PC-3 (cell line): ENCODE data around the gene SETBP1.

ENCODE experiments used
- EZH2 ChIP-seq: fragments of 300-600 bp; sonication (generic); IDR thresholded peaks from one replicate; pipeline ENCODE4 v1.6.1; 2017; ENCODE audit warnings: antibody characterized with exemption, mild to moderate bottlenecking, low read length; ENCODE audit not compliant: unreplicated experiment
- EZH2phosphoT487 ChIP-seq: fragments of 300-600 bp; sonication (generic); IDR thresholded peaks from 2 replicates; pipeline ENCODE4 v1.6.1; 2018; ENCODE audit warnings: mild to moderate bottlenecking, antibody characterized with exemption, low read length, borderline replicate concordance
- TF ChIP-seq, protein P1 (sequence below): fragments of 300-600 bp; sonication (generic); conservative IDR thresholded peaks from 2 replicates; pipeline ENCODE4 v1.5.1; 2017; ENCODE audit warnings: antibody characterized with exemption, low read depth, mild to moderate bottlenecking, low read length

GRCh38 chr18:45104049-45104395, 423.3 kb downstream of the SETBP1 start:
- TF ChIP-seq EZH2phosphoT487 (no peak), EZH2 (no peak)
- TF ChIP-seq, protein P1, sequence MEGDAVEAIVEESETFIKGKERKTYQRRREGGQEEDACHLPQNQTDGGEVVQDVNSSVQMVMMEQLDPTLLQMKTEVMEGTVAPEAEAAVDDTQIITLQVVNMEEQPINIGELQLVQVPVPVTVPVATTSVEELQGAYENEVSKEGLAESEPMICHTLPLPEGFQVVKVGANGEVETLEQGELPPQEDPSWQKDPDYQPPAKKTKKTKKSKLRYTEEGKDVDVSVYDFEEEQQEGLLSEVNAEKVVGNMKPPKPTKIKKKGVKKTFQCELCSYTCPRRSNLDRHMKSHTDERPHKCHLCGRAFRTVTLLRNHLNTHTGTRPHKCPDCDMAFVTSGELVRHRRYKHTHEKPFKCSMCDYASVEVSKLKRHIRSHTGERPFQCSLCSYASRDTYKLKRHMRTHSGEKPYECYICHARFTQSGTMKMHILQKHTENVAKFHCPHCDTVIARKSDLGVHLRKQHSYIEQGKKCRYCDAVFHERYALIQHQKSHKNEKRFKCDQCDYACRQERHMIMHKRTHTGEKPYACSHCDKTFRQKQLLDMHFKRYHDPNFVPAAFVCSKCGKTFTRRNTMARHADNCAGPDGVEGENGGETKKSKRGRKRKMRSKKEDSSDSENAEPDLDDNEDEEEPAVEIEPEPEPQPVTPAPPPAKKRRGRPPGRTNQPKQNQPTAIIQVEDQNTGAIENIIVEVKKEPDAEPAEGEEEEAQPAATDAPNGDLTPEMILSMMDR = no peak
